ENCODE measurements around the gene NQO2.
A peak's percentile ranks its signal among the peaks of the same experiment; 100 is the strongest.

NQO2 gene

DNA sequence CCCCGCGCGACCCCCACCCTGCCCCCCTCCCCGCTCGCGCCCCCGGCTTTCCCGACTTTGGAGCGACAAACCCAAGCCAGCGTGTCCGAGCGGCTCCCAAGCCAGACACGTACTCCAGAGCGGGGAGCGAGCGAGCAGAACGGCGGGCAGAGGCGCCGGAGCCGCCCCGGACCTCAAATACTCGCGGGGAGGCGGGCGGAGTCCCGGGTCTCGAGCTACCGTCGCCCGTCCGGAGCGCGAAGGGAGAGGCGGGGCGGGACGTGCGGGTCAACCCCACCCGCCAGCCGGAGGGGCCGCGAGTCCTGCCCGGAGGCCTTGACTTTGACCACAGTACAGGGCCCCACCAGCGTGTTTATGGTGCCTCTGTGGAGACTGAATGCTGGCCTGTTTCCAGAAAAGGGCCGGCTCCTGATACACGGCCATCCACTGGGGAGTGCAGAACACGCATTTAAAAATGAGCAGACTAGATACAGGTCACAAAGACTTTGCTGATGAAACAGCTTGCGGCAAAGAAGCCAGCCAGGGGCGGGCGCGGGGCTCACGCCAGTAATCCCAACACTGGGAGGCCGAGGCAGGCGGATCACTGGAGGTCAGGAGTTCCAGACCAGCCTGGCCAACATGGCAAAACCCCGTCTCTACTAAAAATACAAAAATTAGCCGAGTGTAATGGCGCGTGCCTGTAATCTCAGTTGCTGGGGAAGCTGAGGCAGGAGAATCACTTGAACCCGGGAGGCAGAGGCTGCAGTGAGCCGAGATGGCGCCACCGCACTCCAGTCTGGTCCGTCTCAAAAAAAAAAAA lies 28.1 kb upstream of the NQO2 start, which contains the start of gene SERPINB6:
Gene SERPINB6, minus strand, starts transcription at position 148 of the 799 bp plus-strand sequence. CDS start 12,235 bp downstream, outside the sequence.
- no peak for TF ChIP-seq EP300 (IDR thresholded peaks at IDR 0.05; ENCODE audit: borderline replicate concordance)
- no peak for TF ChIP-seq TEAD4 (IDR thresholded peaks at IDR 0.05)
- TF ChIP-seq, protein P1, sequence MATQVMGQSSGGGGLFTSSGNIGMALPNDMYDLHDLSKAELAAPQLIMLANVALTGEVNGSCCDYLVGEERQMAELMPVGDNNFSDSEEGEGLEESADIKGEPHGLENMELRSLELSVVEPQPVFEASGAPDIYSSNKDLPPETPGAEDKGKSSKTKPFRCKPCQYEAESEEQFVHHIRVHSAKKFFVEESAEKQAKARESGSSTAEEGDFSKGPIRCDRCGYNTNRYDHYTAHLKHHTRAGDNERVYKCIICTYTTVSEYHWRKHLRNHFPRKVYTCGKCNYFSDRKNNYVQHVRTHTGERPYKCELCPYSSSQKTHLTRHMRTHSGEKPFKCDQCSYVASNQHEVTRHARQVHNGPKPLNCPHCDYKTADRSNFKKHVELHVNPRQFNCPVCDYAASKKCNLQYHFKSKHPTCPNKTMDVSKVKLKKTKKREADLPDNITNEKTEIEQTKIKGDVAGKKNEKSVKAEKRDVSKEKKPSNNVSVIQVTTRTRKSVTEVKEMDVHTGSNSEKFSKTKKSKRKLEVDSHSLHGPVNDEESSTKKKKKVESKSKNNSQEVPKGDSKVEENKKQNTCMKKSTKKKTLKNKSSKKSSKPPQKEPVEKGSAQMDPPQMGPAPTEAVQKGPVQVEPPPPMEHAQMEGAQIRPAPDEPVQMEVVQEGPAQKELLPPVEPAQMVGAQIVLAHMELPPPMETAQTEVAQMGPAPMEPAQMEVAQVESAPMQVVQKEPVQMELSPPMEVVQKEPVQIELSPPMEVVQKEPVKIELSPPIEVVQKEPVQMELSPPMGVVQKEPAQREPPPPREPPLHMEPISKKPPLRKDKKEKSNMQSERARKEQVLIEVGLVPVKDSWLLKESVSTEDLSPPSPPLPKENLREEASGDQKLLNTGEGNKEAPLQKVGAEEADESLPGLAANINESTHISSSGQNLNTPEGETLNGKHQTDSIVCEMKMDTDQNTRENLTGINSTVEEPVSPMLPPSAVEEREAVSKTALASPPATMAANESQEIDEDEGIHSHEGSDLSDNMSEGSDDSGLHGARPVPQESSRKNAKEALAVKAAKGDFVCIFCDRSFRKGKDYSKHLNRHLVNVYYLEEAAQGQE (IDR thresholded peaks at IDR 0.05; ENCODE audit: low read depth), result no peak
- no peak for TF ChIP-seq RAD21 (IDR thresholded peaks at IDR 0.05; ENCODE audit: low read depth)
- TF ChIP-seq EGR1 (IDR thresholded peaks at IDR 0.05), result no peak
- no peak; the same call in 1 of the 2 replicates for TF ChIP-seq YY1 (IDR thresholded peaks at IDR 0.05; ENCODE audit: low read depth)
- TF ChIP-seq TCF12 (IDR thresholded peaks at IDR 0.05; ENCODE audit: low read depth), result no peak
- no peak for TF ChIP-seq CEBPB (IDR thresholded peaks at IDR 0.05)
- TF ChIP-seq, protein P2, sequence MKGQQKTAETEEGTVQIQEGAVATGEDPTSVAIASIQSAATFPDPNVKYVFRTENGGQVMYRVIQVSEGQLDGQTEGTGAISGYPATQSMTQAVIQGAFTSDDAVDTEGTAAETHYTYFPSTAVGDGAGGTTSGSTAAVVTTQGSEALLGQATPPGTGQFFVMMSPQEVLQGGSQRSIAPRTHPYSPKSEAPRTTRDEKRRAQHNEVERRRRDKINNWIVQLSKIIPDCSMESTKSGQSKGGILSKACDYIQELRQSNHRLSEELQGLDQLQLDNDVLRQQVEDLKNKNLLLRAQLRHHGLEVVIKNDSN (IDR thresholded peaks at IDR 0.05), result no peak
- no peak for TF ChIP-seq FOXM1 (IDR thresholded peaks at IDR 0.05; ENCODE audit: borderline replicate concordance, low read depth)
- peak; percentile 47 for TF ChIP-seq TAF1 (IDR thresholded peaks at IDR 0.05; ENCODE audit: low read depth)
- peak; percentile 65; the same call in 1 of the 2 replicates for TF ChIP-seq NFIC (IDR thresholded peaks at IDR 0.05)
- TF ChIP-seq, protein P3, sequence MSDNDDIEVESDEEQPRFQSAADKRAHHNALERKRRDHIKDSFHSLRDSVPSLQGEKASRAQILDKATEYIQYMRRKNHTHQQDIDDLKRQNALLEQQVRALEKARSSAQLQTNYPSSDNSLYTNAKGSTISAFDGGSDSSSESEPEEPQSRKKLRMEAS (IDR thresholded peaks at IDR 0.05), result peak; percentile 8
- TF ChIP-seq ZBTB7A (IDR thresholded peaks at IDR 0.05; ENCODE audit: low read depth), result no peak
- no peak for TF ChIP-seq CREB1 (IDR thresholded peaks at IDR 0.05; ENCODE audit: low read depth)

DNA sequence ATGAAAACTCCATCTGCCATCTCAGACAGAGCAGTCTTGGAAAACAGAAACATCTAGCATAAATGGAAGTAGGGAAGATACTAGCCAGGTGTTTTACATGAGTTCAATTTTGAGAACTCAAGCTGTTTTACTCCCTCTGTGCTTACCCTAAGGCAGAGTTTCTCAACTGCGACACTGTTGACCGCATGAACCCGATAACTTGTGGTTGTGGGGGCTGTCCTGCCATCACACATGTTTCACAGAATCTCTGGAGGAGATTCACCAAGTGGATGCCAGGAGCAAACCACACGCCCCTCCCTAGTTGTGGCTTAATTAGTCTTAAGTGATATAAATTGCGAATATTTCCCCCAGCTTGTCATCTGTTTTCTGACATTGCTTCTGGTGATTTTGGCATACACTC lies 26.0 kb upstream of the NQO2 start:
- TF ChIP-seq, protein P2 (IDR thresholded peaks at IDR 0.05), result no peak

DNA sequence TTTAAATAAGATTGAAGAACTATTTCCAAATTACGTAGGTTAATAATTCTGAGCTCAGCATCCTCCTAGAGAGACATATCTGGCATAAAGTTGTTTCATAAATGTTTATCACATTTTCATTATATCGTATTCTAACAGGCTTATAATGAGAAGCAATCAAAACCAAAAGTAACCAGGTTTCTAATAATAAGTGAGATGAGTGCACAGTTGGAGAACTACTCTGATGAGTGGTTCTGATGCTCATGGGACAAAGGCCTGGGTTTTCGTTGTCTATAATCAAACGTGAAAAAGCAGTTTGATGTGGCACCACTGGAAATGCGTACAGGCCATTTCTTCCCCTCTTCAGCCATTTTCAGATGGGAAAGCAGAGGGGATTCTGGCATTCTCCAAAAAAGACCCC lies 23.6 kb upstream of the NQO2 start:
- no peak for TF ChIP-seq TAF1 (IDR thresholded peaks at IDR 0.05; ENCODE audit: low read depth)

DNA sequence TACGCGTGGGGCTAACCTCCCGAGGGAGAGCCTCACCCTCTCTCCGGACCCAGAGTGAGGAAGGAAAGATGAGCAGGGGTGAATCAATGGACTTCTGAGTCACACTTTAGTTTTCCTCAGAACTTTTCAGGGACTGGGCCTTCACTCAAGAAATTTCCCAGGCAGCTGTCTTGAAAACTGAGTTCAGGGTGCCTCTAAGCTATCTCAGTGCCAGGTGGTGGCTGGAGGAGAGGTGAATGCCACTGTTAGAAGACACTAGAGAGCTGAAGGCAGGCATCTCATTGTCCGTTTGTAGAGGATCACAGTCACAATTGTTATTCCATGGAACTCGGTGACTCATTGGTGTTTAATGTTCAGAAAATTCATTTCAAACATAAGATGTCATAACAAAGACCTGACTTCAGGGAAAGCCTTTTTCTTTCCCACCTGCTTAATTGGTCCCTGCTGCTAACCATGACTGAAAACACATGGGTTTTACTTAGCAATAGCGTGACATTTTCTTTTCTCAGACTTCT lies 23.1 kb upstream of the NQO2 start:
- TF ChIP-seq EP300 (IDR thresholded peaks at IDR 0.05; ENCODE audit: borderline replicate concordance), result no peak
- TF ChIP-seq ZBTB7A (IDR thresholded peaks at IDR 0.05; ENCODE audit: low read depth), result no peak
- no peak for TF ChIP-seq TCF12 (IDR thresholded peaks at IDR 0.05; ENCODE audit: low read depth)
- TF ChIP-seq, protein P3 (IDR thresholded peaks at IDR 0.05), result no peak
- TF ChIP-seq TAF1 (IDR thresholded peaks at IDR 0.05; ENCODE audit: low read depth), result no peak
- TF ChIP-seq YY1 (IDR thresholded peaks at IDR 0.05; ENCODE audit: low read depth), result no peak
- TF ChIP-seq FOXM1 (IDR thresholded peaks at IDR 0.05; ENCODE audit: borderline replicate concordance, low read depth), result no peak

DNA sequence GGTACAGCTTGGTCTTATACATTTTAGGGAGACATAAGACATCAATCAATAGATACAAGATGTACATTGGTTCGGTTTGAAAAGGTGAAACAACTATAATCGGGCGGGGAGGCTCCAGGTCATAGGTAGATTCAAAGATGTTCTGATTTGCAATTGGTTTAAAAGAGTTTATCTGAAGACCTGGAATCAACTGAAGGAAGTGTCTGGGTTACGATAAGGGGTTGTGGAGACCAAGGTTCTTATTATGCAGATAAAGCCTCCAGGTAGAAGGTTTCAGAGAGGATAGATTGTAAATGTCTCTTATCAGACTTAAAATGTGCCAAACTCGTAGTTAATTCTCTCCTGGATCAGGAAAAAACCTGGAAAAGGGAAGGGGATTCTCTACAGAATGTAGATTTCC lies 22.4 kb upstream of the NQO2 start:
- TF ChIP-seq CREB1 (IDR thresholded peaks at IDR 0.05; ENCODE audit: low read depth) (no peak), ZBTB7A (IDR thresholded peaks at IDR 0.05; ENCODE audit: low read depth) (no peak), TEAD4 (IDR thresholded peaks at IDR 0.05) (no peak), EGR1 (IDR thresholded peaks at IDR 0.05) (no peak), YY1 (IDR thresholded peaks at IDR 0.05; ENCODE audit: low read depth) (no peak), RAD21 (IDR thresholded peaks at IDR 0.05; ENCODE audit: low read depth) (no peak), EP300 (IDR thresholded peaks at IDR 0.05; ENCODE audit: borderline replicate concordance) (no peak), NFIC (IDR thresholded peaks at IDR 0.05) (no peak), TCF12 (IDR thresholded peaks at IDR 0.05; ENCODE audit: low read depth) (no peak), TAF1 (IDR thresholded peaks at IDR 0.05; ENCODE audit: low read depth) (no peak), FOXM1 (IDR thresholded peaks at IDR 0.05; ENCODE audit: borderline replicate concordance, low read depth) (no peak), CEBPB (IDR thresholded peaks at IDR 0.05) (no peak)
- TF ChIP-seq, protein P2 (IDR thresholded peaks at IDR 0.05), result no peak
- TF ChIP-seq, protein P3 (IDR thresholded peaks at IDR 0.05), result no peak
- TF ChIP-seq, protein P1 (IDR thresholded peaks at IDR 0.05; ENCODE audit: low read depth), result no peak
